Skeletal muscle satellite cell (primary cell): ENCODE data around the gene RPL29.
"Not testable (repeated sequence)": the region's sequence is repeated elsewhere in the genome, so short reads cannot be mapped to it uniquely, and the experiment has no call there.

ENCODE experiments used
- H3K27me3 ChIP-seq: 2 replicates; pipeline ENCODE4 v1.7.0; 2013; ENCODE audit warnings: low read length; ENCODE audit not compliant: control insufficient read depth, insufficient read depth
- H3K36me3 ChIP-seq: 2 replicates; pipeline ENCODE4 v1.7.0; 2013; ENCODE audit warnings: mild to moderate bottlenecking, control low read depth, low read length; ENCODE audit not compliant: insufficient read depth
- H3K4me1 ChIP-seq: 2 replicates; pipeline ENCODE4 v1.7.0; 2013; ENCODE audit warnings: low read length; ENCODE audit not compliant: control insufficient read depth, insufficient read depth
- H3K4me2 ChIP-seq: 2 replicates; pipeline ENCODE4 v1.7.0; 2013; ENCODE audit warnings: mild to moderate bottlenecking, low read length
- H3K4me3 ChIP-seq: 2 replicates; pipeline ENCODE4 v1.7.0; 2013; ENCODE audit warnings: low read length
- H3K9ac ChIP-seq: 2 replicates; pipeline ENCODE4 v1.7.0; 2013; ENCODE audit warnings: mild to moderate bottlenecking, low read depth, low read length, moderate library complexity
- H3K9me3 ChIP-seq: replicated peaks from 2 replicates; pipeline ENCODE4 v1.7.0; 2013; ENCODE audit warnings: mild to moderate bottlenecking, control low read depth, low read length

Gene RPL29

GRCh38 chr3:52036222-52036694, 40.6 kb upstream of the RPL29 start:
- H3K9ac ChIP-seq = no peak overlapping the region
- H3K27me3 ChIP-seq = no peaks in the 10 kb centered on the region

GRCh38 chr3:52034651-52035050, 39.0 kb upstream of the RPL29 start:
- Histone ChIP-seq H3K9me3 (peaks cover 5% of the 10 kb centered on the region), H3K4me3 (no peak overlapping the region), H3K36me3 (no peaks in the 10 kb centered on the region), H3K4me1 (peaks cover 6% of the 10 kb centered on the region), H3K9ac (no peak overlapping the region), H3K27me3 (no peaks in the 10 kb centered on the region), H3K4me2 (no peak overlapping the region)

More at GRCh38 chr3:52036222-52036694, 40.6 kb upstream of the RPL29 start:
- H3K9me3 ChIP-seq = peaks cover 2% of the 10 kb centered on the region
- no peak overlapping the region for H3K4me2 ChIP-seq
- H3K4me3 ChIP-seq = no peak overlapping the region
- H3K36me3 ChIP-seq = no peaks in the 10 kb centered on the region
- peaks cover 16% of the 10 kb centered on the region for H3K4me1 ChIP-seq

GRCh38 chr3:52034212-52034611, 38.5 kb upstream of the RPL29 start:
- Histone ChIP-seq H3K4me3 (no peak overlapping the region), H3K9ac (no peak overlapping the region), H3K27me3 (no peaks in the 10 kb centered on the region), H3K4me1 (peaks cover 7% of the 10 kb centered on the region), H3K4me2 (no peak overlapping the region), H3K9me3 (peaks cover 5% of the 10 kb centered on the region), H3K36me3 (no peaks in the 10 kb centered on the region)

GRCh38 chr3:52033748-52034147, 38.1 kb upstream of the RPL29 start:
- not testable (repeated sequence) for H3K36me3 ChIP-seq, H3K4me2 ChIP-seq, H3K27me3 ChIP-seq, H3K9ac ChIP-seq, H3K9me3 ChIP-seq, H3K4me3 ChIP-seq
- peaks cover 12% of the 10 kb centered on the region for H3K4me1 ChIP-seq

GRCh38 chr3:52032702-52033408, 37.2 kb upstream of the RPL29 start:
- H3K4me1 ChIP-seq = peaks cover 13% of the 10 kb centered on the region
- H3K36me3 ChIP-seq = no peaks in the 10 kb centered on the region
- H3K9ac ChIP-seq = no peak overlapping the region
- no peak overlapping the region for H3K4me2 ChIP-seq
- no peak overlapping the region for H3K4me3 ChIP-seq
- H3K9me3 ChIP-seq = peaks cover 5% of the 10 kb centered on the region
- no peaks in the 10 kb centered on the region for H3K27me3 ChIP-seq

- no peaks in the 10 kb centered on the region for H3K36me3 ChIP-seq
- no peak overlapping the region for H3K4me3 ChIP-seq
- no peaks in the 10 kb centered on the region for H3K27me3 ChIP-seq
- no peak overlapping the region for H3K9ac ChIP-seq
- peaks cover 13% of the 10 kb centered on the region for H3K4me1 ChIP-seq
- peaks cover 5% of the 10 kb centered on the region for H3K9me3 ChIP-seq
- H3K4me2 ChIP-seq = no peak overlapping the region
Measured at GRCh38 chr3:52031896-52032295, 36.2 kb upstream of the RPL29 start.

GRCh38 chr3:52030714-52031310, 35.1 kb upstream of the RPL29 start:
- H3K9me3 ChIP-seq = peaks cover 5% of the 10 kb centered on the region

GRCh38 chr3:52029535-52029934, 33.8 kb upstream of the RPL29 start:
- Histone ChIP-seq H3K9ac (no peak overlapping the region), H3K27me3 (no peaks in the 10 kb centered on the region), H3K4me3 (no peak overlapping the region), H3K4me2 (no peak overlapping the region), H3K9me3 (peaks cover 5% of the 10 kb centered on the region), H3K4me1 (peaks cover 21% of the 10 kb centered on the region), H3K36me3 (no peaks in the 10 kb centered on the region)

More at GRCh38 chr3:52030714-52031310, 35.1 kb upstream of the RPL29 start:
- no peak overlapping the region for H3K4me3 ChIP-seq
- H3K4me2 ChIP-seq = no peak overlapping the region
- no peak overlapping the region for H3K9ac ChIP-seq
- H3K27me3 ChIP-seq = no peaks in the 10 kb centered on the region
- no peaks in the 10 kb centered on the region for H3K36me3 ChIP-seq
- peaks cover 17% of the 10 kb centered on the region for H3K4me1 ChIP-seq

- H3K4me1 ChIP-seq = peaks cover 21% of the 10 kb centered on the region
- no peak overlapping the region for H3K4me3 ChIP-seq
- no peaks in the 10 kb centered on the region for H3K36me3 ChIP-seq
- H3K9ac ChIP-seq = no peak overlapping the region
- H3K27me3 ChIP-seq = no peaks in the 10 kb centered on the region
- peak overlapping the region; percentile 29 for H3K4me2 ChIP-seq
- peaks cover 5% of the 10 kb centered on the region for H3K9me3 ChIP-seq
Measured at GRCh38 chr3:52029053-52029452, 33.4 kb upstream of the RPL29 start.

- peaks cover 5% of the 10 kb centered on the region for H3K9me3 ChIP-seq
- no peak overlapping the region for H3K9ac ChIP-seq
- H3K27me3 ChIP-seq = no peaks in the 10 kb centered on the region
- peak overlapping the region; percentile 29 for H3K4me2 ChIP-seq
- no peak overlapping the region for H3K4me3 ChIP-seq
- peaks cover 21% of the 10 kb centered on the region for H3K4me1 ChIP-seq
- H3K36me3 ChIP-seq = no peaks in the 10 kb centered on the region
Measured at GRCh38 chr3:52028572-52028971, 32.9 kb upstream of the RPL29 start.

- Histone ChIP-seq H3K4me2 (no peak overlapping the region), H3K36me3 (no peaks in the 10 kb centered on the region), H3K27me3 (no peaks in the 10 kb centered on the region), H3K9ac (no peak overlapping the region), H3K9me3 (peaks cover 1% of the 10 kb centered on the region), H3K4me1 (peaks cover 36% of the 10 kb centered on the region), H3K4me3 (no peak overlapping the region)
Measured at GRCh38 chr3:52026041-52026440, 30.3 kb upstream of the RPL29 start.

- Histone ChIP-seq H3K4me1 (peaks cover 36% of the 10 kb centered on the region), H3K4me2 (no peak overlapping the region), H3K36me3 (no peaks in the 10 kb centered on the region), H3K9ac (no peak overlapping the region), H3K27me3 (no peaks in the 10 kb centered on the region), H3K4me3 (no peak overlapping the region), H3K9me3 (no peaks in the 10 kb centered on the region)
Measured at GRCh38 chr3:52025453-52025852, 29.8 kb upstream of the RPL29 start.
